KG1 (cell line): ENCODE results near the gene ANO10.
"Not testable (repeated sequence)": the region's sequence is repeated elsewhere in the genome, so short reads cannot be mapped to it uniquely, and the experiment has no call there.

Experiments used
- DNase-seq: peaks from one replicate; lab custom pipeline; 2025; lab: John Stamatoyannopoulos, UW

The ANO10 gene

GRCh38 chr3:43473737-43474136 is 148.1 kb downstream of the ANO10 start:
- DNase-seq, result no peak

GRCh38 chr3:43473244-43473643 is 148.6 kb downstream of the ANO10 start:
- DNase-seq, result no peak

- no peak for DNase-seq
These were observed 153.7 kb downstream of the ANO10 start for GRCh38 chr3:43468133-43468532.

GRCh38 chr3:43465109-43465508 is 156.7 kb downstream of the ANO10 start:
- DNase-seq, result no peak

GRCh38 chr3:43462566-43462965 is 159.2 kb downstream of the ANO10 start:
- DNase-seq, result not testable (repeated sequence)

GRCh38 chr3:43461345-43461744 is 160.5 kb downstream of the ANO10 start:
- no peak for DNase-seq

GRCh38 chr3:43457038-43457437 is 164.8 kb downstream of the ANO10 start:
- DNase-seq, result not testable (repeated sequence)

GRCh38 chr3:43455233-43455632 is 166.6 kb downstream of the ANO10 start:
- no peak for DNase-seq

GRCh38 chr3:43453981-43454380 is 167.8 kb downstream of the ANO10 start:
- DNase-seq, result no peak

- no peak for DNase-seq
These were observed 170.0 kb downstream of the ANO10 start for GRCh38 chr3:43451670-43452254.

- no peak for DNase-seq
These were observed 173.7 kb downstream of the ANO10 start for GRCh38 chr3:43448098-43448497.

- DNase-seq, result no peak
These were observed 176.0 kb downstream of the ANO10 start for GRCh38 chr3:43445820-43446219.

GRCh38 chr3:43442872-43443395 is 178.9 kb downstream of the ANO10 start:
- DNase-seq, result no peak

GRCh38 chr3:43436507-43437140 is 185.2 kb downstream of the ANO10 start:
- DNase-seq, result no peak

- DNase-seq, result no peak
These were observed 186.1 kb downstream of the ANO10 start for GRCh38 chr3:43435706-43436105.

- DNase-seq, result no peak
These were observed 187.4 kb downstream of the ANO10 start for GRCh38 chr3:43434431-43434830.

GRCh38 chr3:43432462-43432861 is 189.3 kb downstream of the ANO10 start:
- no peak for DNase-seq

GRCh38 chr3:43426388-43426787 is 195.4 kb downstream of the ANO10 start:
- no peak for DNase-seq

GRCh38 chr3:43425829-43426228 is 196.0 kb downstream of the ANO10 start:
- no peak for DNase-seq

- no peak for DNase-seq
These were observed 198.2 kb downstream of the ANO10 start for GRCh38 chr3:43423639-43424038.

GRCh38 chr3:43423142-43423541 is 198.7 kb downstream of the ANO10 start:
- DNase-seq, result no peak

- no peak for DNase-seq
These were observed 203.1 kb downstream of the ANO10 start for GRCh38 chr3:43418601-43419272.

GRCh38 chr3:43417133-43417532 is 204.7 kb downstream of the ANO10 start:
- DNase-seq, result no peak
